Suppressor macrophage treated with lipopolysaccharide for 4 hours (primary cell): ENCODE results near the gene HSD17B4.
"Not testable (repeated sequence)": the region's sequence is repeated elsewhere in the genome, so short reads cannot be mapped to it uniquely, and the experiment has no call there.

Experiments used
- DNase-seq: peaks from one replicate; pipeline ENCODE4 v3.0.0-alpha.2; 2020

Gene HSD17B4

GRCh38 chr5:119483155-119483554 is 30.9 kb downstream of the HSD17B4 start:
- no peak for DNase-seq

- no peak for DNase-seq
Measured at GRCh38 chr5:119484884-119485283, 32.6 kb downstream of the HSD17B4 start.

GRCh38 chr5:119501671-119502179 is 49.4 kb downstream of the HSD17B4 start:
- no peak for DNase-seq

- DNase-seq, result not testable (repeated sequence)
Measured at GRCh38 chr5:119503939-119504338, 51.6 kb downstream of the HSD17B4 start.

- DNase-seq, result no peak
Measured at GRCh38 chr5:119512277-119512676, 60.0 kb downstream of the HSD17B4 start.

GRCh38 chr5:119515192-119515591 is 62.9 kb downstream of the HSD17B4 start:
- no peak for DNase-seq

GRCh38 chr5:119517115-119517514 is 64.8 kb downstream of the HSD17B4 start:
- not testable (repeated sequence) for DNase-seq

- no peak for DNase-seq
Measured at GRCh38 chr5:119521232-119521631, 68.9 kb downstream of the HSD17B4 start.

- no peak for DNase-seq
Measured at GRCh38 chr5:119522841-119523240, 70.5 kb downstream of the HSD17B4 start.

GRCh38 chr5:119524485-119524884 is 72.2 kb downstream of the HSD17B4 start:
- no peak for DNase-seq

GRCh38 chr5:119527351-119527750 is 75.1 kb downstream of the HSD17B4 start:
- no peak for DNase-seq

- no peak for DNase-seq
Measured at GRCh38 chr5:119529811-119530210, 77.5 kb downstream of the HSD17B4 start.

- DNase-seq, result no peak
Measured at GRCh38 chr5:119532637-119533036, 80.3 kb downstream of the HSD17B4 start.

- no peak for DNase-seq
Measured at GRCh38 chr5:119537704-119538103, 85.4 kb downstream of the HSD17B4 start.

GRCh38 chr5:119541716-119542115 is 89.4 kb downstream of the HSD17B4 start:
- DNase-seq, result no peak

GRCh38 chr5:119551819-119552218 is 99.5 kb downstream of the HSD17B4 start:
- DNase-seq, result no peak

GRCh38 chr5:119554597-119554996 is 102.3 kb downstream of the HSD17B4 start:
- no peak for DNase-seq

GRCh38 chr5:119570910-119571309 is 118.6 kb downstream of the HSD17B4 start:
- DNase-seq, result no peak

GRCh38 chr5:119578937-119579336 is 126.6 kb downstream of the HSD17B4 start:
- peak; percentile 47 for DNase-seq

GRCh38 chr5:119582987-119583386 is 130.7 kb downstream of the HSD17B4 start:
- no peak for DNase-seq

- no peak for DNase-seq
Measured at GRCh38 chr5:119583684-119584083, 131.4 kb downstream of the HSD17B4 start.
